SK-N-SH (cell line): ENCODE results near the gene NIT1.

Experiments
- CHD2 ChIP-seq: fragments of 150-350 bp; IDR thresholded peaks from 2 replicates; pipeline ENCODE4 v1.6.1; 2018; ENCODE audit warnings: low read length; ENCODE audit not compliant: partially characterized antibody
- CTCF ChIP-seq: fragments of 200-600 bp; sonication (generic); IDR thresholded peaks from 2 replicates; pipeline ENCODE4 v1.6.1; 2017; ENCODE audit warnings: antibody characterized with exemption, mild to moderate bottlenecking, moderate library complexity
- EP300 ChIP-seq, 2 experiments: IDR thresholded peaks; 2 replicates each; pipeline versions ENCODE4 v1.4.0 to v1.6.1; 2012; ENCODE audit warnings: borderline replicate concordance in 1 of 2, low read depth in 1 of 2, low read length in 1 of 2
- FOSL2 ChIP-seq: IDR thresholded peaks from 2 replicates; pipeline ENCODE4 v1.4.0; 2012; ENCODE audit warnings: low read depth, mild to moderate bottlenecking, moderate library complexity, borderline replicate concordance
- MAX ChIP-seq: IDR thresholded peaks from 2 replicates; pipeline ENCODE4 v1.4.0; 2012; ENCODE audit warnings: low read depth
- NFIC ChIP-seq: IDR thresholded peaks from 2 replicates; pipeline ENCODE4 v1.4.0; 2012; ENCODE audit warnings: borderline replicate concordance
- POLR2AphosphoS5 ChIP-seq: IDR thresholded peaks from 2 replicates; pipeline ENCODE4 v1.6.1; 2012; ENCODE audit warnings: low read depth, low read length
- REST ChIP-seq: IDR thresholded peaks from 2 replicates; pipeline ENCODE4 v1.6.1; 2012; ENCODE audit warnings: mild to moderate bottlenecking, low read depth, low read length, moderate library complexity
- RFX5 ChIP-seq: IDR thresholded peaks from 2 replicates; pipeline ENCODE4 v1.6.1; 2012; ENCODE audit warnings: mild to moderate bottlenecking, improper control_type of control experiment, low read length
- RXRA ChIP-seq: IDR thresholded peaks from 2 replicates; pipeline ENCODE4 v1.4.0; 2012; ENCODE audit warnings: low read depth, mild to moderate bottlenecking, borderline replicate concordance
- SIN3A ChIP-seq: IDR thresholded peaks from 2 replicates; pipeline ENCODE4 v1.6.1; 2012; ENCODE audit warnings: low read depth, mild to moderate bottlenecking, low read length, moderate library complexity, borderline replicate concordance
- SMC3 ChIP-seq: IDR thresholded peaks from 2 replicates; pipeline ENCODE4 v1.6.1; 2012; ENCODE audit warnings: low read depth, low read length, improper control_type of control experiment
- USF2 ChIP-seq: fragments of 150-350 bp; IDR thresholded peaks from 2 replicates; pipeline ENCODE4 v1.6.1; 2017; ENCODE audit warnings: antibody characterized with exemption, low read length, low read depth, borderline replicate concordance

- TF ChIP-seq RFX5 = no peak
- TF ChIP-seq RXRA = no peak
- TF ChIP-seq CTCF = no peak
- no peak for TF ChIP-seq USF2
- TF ChIP-seq SIN3A = no peak
- no peak for TF ChIP-seq CHD2
- no peak for TF ChIP-seq EP300 (IDR thresholded peaks at IDR 0.05; ENCODE audit: borderline replicate concordance in 1 of 2, low read depth in 1 of 2, low read length in 1 of 2)
- no peak for TF ChIP-seq REST
- TF ChIP-seq MAX = no peak
- no peak for TF ChIP-seq NFIC
- no peak for TF ChIP-seq FOSL2
- TF ChIP-seq POLR2AphosphoS5 = no peak
- no peak for TF ChIP-seq SMC3
These were observed 44.1 kb downstream of the NIT1 start for GRCh38 chr1:161162052-161162451.
